NCI-H2107 treated with DMSO at 0.1 percent for 48 hours (cell line): ENCODE results near the gene MADCAM1.

ENCODE experiments used
- DNase-seq: peaks from one replicate; lab custom pipeline; 2025; ENCODE audit not compliant: unreplicated experiment; lab: John Stamatoyannopoulos, UW

Gene MADCAM1

GRCh38 chr19:488505-489417 lies 7.5 kb upstream of the MADCAM1 start:
- DNase-seq: peak; percentile 56

GRCh38 chr19:489418-490196 lies 6.7 kb upstream of the MADCAM1 start:
- no peak for DNase-seq

- no peak for DNase-seq
These were observed 5.0 kb upstream of the MADCAM1 start for GRCh38 chr19:491146-491741.

GRCh38 chr19:492091-492531 lies 4.2 kb upstream of the MADCAM1 start:
- DNase-seq: no peak

- no peak for DNase-seq
These were observed 2.7 kb upstream of the MADCAM1 start for GRCh38 chr19:493391-494170.

- no peak for DNase-seq
These were observed 1.9 kb upstream of the MADCAM1 start for GRCh38 chr19:494171-495080.

GRCh38 chr19:495081-495401 lies 1.2 kb upstream of the MADCAM1 start:
- no peak for DNase-seq

- DNase-seq: no peak
These were observed 729 bp upstream of the MADCAM1 start for GRCh38 chr19:495402-496111.

- DNase-seq: no peak
These were observed 700 bp downstream of the MADCAM1 start for GRCh38 chr19:496986-497385.

GRCh38 chr19:497491-497868 lies 1.2 kb downstream of the MADCAM1 start:
- no peak for DNase-seq

GRCh38 chr19:497869-498510 lies 1.7 kb downstream of the MADCAM1 start:
- DNase-seq: no peak

GRCh38 chr19:498511-498891 lies 2.2 kb downstream of the MADCAM1 start:
- DNase-seq: no peak

- no peak for DNase-seq
These were observed 2.8 kb downstream of the MADCAM1 start for GRCh38 chr19:498977-499623.

- no peak for DNase-seq
These were observed 5.4 kb downstream of the MADCAM1 start for GRCh38 chr19:501646-502045.

- DNase-seq: no peak
These were observed 8.3 kb downstream of the MADCAM1 start for GRCh38 chr19:504616-505015.

- DNase-seq: peak; percentile 96
These were observed 10.4 kb downstream of the MADCAM1 start for GRCh38 chr19:506404-507285.
